Osteoblast (primary cell): ENCODE measurements around the gene DLST. TPM values are rescaled to one million over a fixed set of nuclear protein-coding genes. Genes with fewer than 3 reads are reported as not detected.
A peak's percentile ranks its signal among the peaks of the same experiment; 100 is the strongest.

Experiments used
- DNase-seq: peaks from one replicate; pipeline ENCODE4 v3.0.0; 2011; ENCODE audit warnings: low spot score, mixed read lengths; ENCODE audit not compliant: insufficient read length; ENCODE audit errors: missing footprints
- H2AFZ ChIP-seq: 2 replicates; pipeline ENCODE4 v1.6.0; 2011; ENCODE audit warnings: mild to moderate bottlenecking, low read length
- H3K27ac ChIP-seq: 2 replicates; pipeline ENCODE4 v1.5.1; 2011; ENCODE audit warnings: mild to moderate bottlenecking, low read depth, low read length, moderate library complexity
- H3K27me3 ChIP-seq: 2 replicates; pipeline ENCODE4 v1.6.0; 2012; ENCODE audit warnings: mild to moderate bottlenecking, control low read depth, inconsistent platforms, low read length, moderate library complexity; ENCODE audit not compliant: insufficient read depth
- H3K36me3 ChIP-seq: 2 replicates; pipeline ENCODE4 v1.5.1; 2011; ENCODE audit warnings: mild to moderate bottlenecking, low read length, control low read depth, moderate library complexity; ENCODE audit not compliant: insufficient read depth
- H3K4me1 ChIP-seq: 2 replicates; pipeline ENCODE4 v1.5.1; 2011; ENCODE audit warnings: mild to moderate bottlenecking, low read length, control low read depth, moderate library complexity; ENCODE audit not compliant: insufficient read depth
- H3K4me2 ChIP-seq: 2 replicates; pipeline ENCODE4 v1.6.0; 2011; ENCODE audit warnings: mild to moderate bottlenecking, low read length; ENCODE audit not compliant: insufficient read depth
- H3K4me3 ChIP-seq: fragments of 200-600 bp; sonication (generic); 3 replicates; pipeline ENCODE4 v1.5.1; 2012; ENCODE audit warnings: mild to moderate bottlenecking, low read length, inconsistent platforms; ENCODE audit not compliant: insufficient read depth
- H3K79me2 ChIP-seq: 2 replicates; pipeline ENCODE4 v1.6.0; 2012; ENCODE audit warnings: mild to moderate bottlenecking, low read length, control low read depth, inconsistent platforms; ENCODE audit not compliant: insufficient read depth
- H3K9me3 ChIP-seq: 2 replicates; pipeline ENCODE4 v1.5.1; 2011; ENCODE audit warnings: low read depth, low read length, control low read depth
- H4K20me1 ChIP-seq: 2 replicates; pipeline ENCODE4 v1.6.0; 2012; ENCODE audit warnings: mild to moderate bottlenecking, low read length, control low read depth; ENCODE audit not compliant: insufficient read depth
- total RNA-seq: library from RNA; depleted of rRNA; stranded (reverse); fragments of >200 nt; gene quantifications from 2 replicates; pipeline ENCODE4 v1.2.3, GENCODE V29; 2012
- TF ChIP-seq, protein P1 (sequence below): IDR thresholded peaks from 2 replicates; pipeline ENCODE4 v1.5.1; 2011; ENCODE audit warnings: mild to moderate bottlenecking, low read depth, low read length, moderate library complexity; ENCODE audit errors: extremely low read depth

Gene DLST
- total RNA-seq, 1 donor, result 69.8 TPM

DNA sequence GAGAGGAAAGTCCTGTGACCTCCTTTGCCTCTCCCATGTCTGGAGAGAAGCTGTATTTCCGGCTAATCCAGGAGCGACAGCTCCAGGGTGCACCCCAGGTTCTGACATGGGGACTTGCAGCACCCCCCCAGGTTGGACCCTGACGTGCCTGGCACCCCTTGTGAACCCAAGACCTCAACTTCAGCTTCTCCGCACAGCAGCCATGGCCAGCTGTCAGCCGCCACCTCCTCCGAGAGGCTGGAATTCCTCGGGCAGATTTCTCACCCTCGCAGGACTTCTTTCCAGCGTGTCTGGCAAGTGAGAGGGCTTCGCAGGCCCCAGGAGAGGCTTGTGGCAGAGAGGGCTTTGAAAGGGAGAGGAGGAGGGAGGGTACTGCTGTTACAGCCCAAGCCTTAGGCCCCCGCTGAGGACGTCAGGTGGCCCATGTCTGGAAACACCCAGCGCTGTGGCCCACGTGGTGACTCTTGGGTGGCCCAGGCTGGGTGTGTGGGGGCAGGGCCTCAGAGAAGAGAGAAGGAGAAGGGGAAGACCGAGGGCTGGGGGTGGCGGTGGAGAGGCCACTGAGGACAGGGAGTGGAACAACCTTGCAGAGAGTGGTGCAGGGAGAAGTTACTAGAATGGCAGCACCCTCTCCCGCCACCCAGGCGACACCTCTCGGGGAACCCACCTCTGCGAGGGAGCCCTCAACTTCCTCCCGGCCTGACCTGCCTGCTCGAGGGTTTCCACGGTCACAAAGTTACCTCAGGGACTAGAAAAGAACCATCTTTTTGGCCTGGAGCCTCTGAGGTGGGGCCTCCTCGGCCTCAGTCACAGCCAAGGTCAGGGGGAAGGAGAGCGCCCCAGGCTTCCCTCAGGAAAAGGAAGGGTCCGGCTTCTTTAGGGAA, 53.0 kb downstream of the DLST start:
- H2AFZ ChIP-seq, result peak overlapping the region; percentile 25
- no peak overlapping the region for H3K27ac ChIP-seq
- no peaks in the 10 kb centered on the region for H4K20me1 ChIP-seq

GRCh38 chr14:74935360-74935680, 53.6 kb downstream of the DLST start:
- Histone ChIP-seq H3K9me3 (no peaks in the 10 kb centered on the region), H3K27me3 (no peaks in the 10 kb centered on the region), H3K4me3 (no peak overlapping the region), H4K20me1 (no peaks in the 10 kb centered on the region), H2AFZ (no peak overlapping the region), H3K4me1 (peaks cover 14% of the 10 kb centered on the region), H3K36me3 (no peaks in the 10 kb centered on the region), H3K79me2 (no peaks in the 10 kb centered on the region), H3K27ac (no peak overlapping the region), H3K4me2 (no peak overlapping the region)
- TF ChIP-seq, protein P1, sequence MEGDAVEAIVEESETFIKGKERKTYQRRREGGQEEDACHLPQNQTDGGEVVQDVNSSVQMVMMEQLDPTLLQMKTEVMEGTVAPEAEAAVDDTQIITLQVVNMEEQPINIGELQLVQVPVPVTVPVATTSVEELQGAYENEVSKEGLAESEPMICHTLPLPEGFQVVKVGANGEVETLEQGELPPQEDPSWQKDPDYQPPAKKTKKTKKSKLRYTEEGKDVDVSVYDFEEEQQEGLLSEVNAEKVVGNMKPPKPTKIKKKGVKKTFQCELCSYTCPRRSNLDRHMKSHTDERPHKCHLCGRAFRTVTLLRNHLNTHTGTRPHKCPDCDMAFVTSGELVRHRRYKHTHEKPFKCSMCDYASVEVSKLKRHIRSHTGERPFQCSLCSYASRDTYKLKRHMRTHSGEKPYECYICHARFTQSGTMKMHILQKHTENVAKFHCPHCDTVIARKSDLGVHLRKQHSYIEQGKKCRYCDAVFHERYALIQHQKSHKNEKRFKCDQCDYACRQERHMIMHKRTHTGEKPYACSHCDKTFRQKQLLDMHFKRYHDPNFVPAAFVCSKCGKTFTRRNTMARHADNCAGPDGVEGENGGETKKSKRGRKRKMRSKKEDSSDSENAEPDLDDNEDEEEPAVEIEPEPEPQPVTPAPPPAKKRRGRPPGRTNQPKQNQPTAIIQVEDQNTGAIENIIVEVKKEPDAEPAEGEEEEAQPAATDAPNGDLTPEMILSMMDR, result no peak
- DNase-seq, result peak; percentile 66

More for the DNA sequence above, 53.0 kb downstream of the DLST start:
- H3K79me2 ChIP-seq, result no peaks in the 10 kb centered on the region
- no peak overlapping the region for H3K4me3 ChIP-seq
- DNase-seq, result peak; percentile 23
- peaks cover 8% of the 10 kb centered on the region for H3K4me1 ChIP-seq
- H3K4me2 ChIP-seq, result no peak overlapping the region
- no peaks in the 10 kb centered on the region for H3K27me3 ChIP-seq
- TF ChIP-seq, protein P1, result no peak
- no peaks in the 10 kb centered on the region for H3K9me3 ChIP-seq
- no peaks in the 10 kb centered on the region for H3K36me3 ChIP-seq

DNA sequence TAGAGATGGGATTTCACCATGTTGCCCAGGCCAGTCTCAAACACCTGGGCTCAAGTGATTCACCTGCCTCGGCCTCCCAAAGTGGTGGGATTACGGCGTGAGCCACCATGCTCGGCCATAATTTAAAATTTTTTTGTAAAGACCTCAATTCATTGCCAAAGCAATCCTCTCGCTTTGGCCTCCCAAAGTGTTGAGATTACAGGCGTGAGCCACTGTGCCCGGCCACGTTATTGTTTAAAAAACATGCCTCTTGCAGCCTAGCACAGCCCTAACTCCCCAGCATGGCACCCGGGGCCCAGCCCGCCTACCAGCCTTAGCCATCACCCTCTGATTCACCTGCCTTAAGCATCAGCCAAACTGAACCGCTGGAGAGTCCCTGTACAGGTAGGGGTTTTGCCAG, 54.4 kb downstream of the DLST start:
- no peaks in the 10 kb centered on the region for H3K9me3 ChIP-seq
- no peaks in the 10 kb centered on the region for H3K36me3 ChIP-seq
- peaks cover 20% of the 10 kb centered on the region for H3K4me1 ChIP-seq
- no peak for DNase-seq
- no peak overlapping the region for H3K27ac ChIP-seq
- no peak overlapping the region for H2AFZ ChIP-seq
- H4K20me1 ChIP-seq, result no peaks in the 10 kb centered on the region
- TF ChIP-seq, protein P1, result no peak
- H3K4me3 ChIP-seq, result no peak overlapping the region
- no peaks in the 10 kb centered on the region for H3K79me2 ChIP-seq
- no peak overlapping the region for H3K4me2 ChIP-seq
- H3K27me3 ChIP-seq, result no peaks in the 10 kb centered on the region

DNA sequence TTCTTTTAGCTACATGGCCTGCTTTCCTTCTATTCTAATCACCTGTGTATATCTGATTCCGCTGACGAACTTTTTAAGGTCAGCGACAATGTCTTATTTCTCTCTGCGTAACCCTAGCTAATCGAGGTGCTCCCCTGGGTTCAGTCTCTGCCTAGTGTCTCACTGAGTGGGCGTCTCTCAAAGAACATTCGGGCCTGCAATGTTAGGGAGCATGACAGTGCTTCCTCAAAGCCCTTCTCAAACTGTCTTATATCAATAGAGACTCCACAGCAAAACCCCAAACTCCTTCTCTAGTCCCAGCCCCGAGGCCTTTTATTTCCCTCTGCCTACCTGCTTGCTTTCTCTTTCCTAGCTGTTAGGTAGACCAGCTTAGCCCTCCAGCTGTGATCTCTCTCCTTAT, 55.0 kb downstream of the DLST start:
- Histone ChIP-seq H4K20me1 (no peaks in the 10 kb centered on the region), H3K79me2 (no peaks in the 10 kb centered on the region)

More for the DNA sequence above, 55.0 kb downstream of the DLST start:
- Histone ChIP-seq H3K4me3 (no peak overlapping the region), H3K4me1 (peaks cover 24% of the 10 kb centered on the region), H3K27me3 (no peaks in the 10 kb centered on the region), H3K27ac (no peak overlapping the region), H3K4me2 (no peak overlapping the region), H3K9me3 (no peaks in the 10 kb centered on the region), H2AFZ (no peak overlapping the region), H3K36me3 (no peaks in the 10 kb centered on the region)
- peak; percentile 22 for DNase-seq
- TF ChIP-seq, protein P1, result no peak
